H1 (cell line): Measurements from ENCODE around the gene TMEM245. TPM values are rescaled to one million over a fixed set of nuclear protein-coding genes. Genes with fewer than 3 reads are reported as not detected.

Experiments
- CEBPB ChIP-seq: IDR thresholded peaks from 2 replicates; pipeline ENCODE4 v1.6.1; 2012; ENCODE audit warnings: low read depth, low read length
- FOSL1 ChIP-seq: IDR thresholded peaks from 2 replicates; pipeline ENCODE4 v1.6.1; 2011; ENCODE audit warnings: mild to moderate bottlenecking, low read depth, low read length, moderate library complexity; ENCODE audit not compliant: insufficient read depth
- HDAC6 ChIP-seq: IDR thresholded peaks from one replicate; pipeline ENCODE4 v1.7.1; 2012; ENCODE audit warnings: low read depth, mild to moderate bottlenecking, inconsistent platforms, low read length, moderate library complexity
- NANOG ChIP-seq: IDR thresholded peaks from 2 replicates; pipeline ENCODE4 v1.6.1; 2011; ENCODE audit warnings: low read length, low read depth, mild to moderate bottlenecking, inconsistent platforms; ENCODE audit not compliant: insufficient read depth, poor library complexity, severe bottlenecking
- RBBP5 ChIP-seq: IDR thresholded peaks from 2 replicates; pipeline ENCODE4 v1.7.1; 2012; ENCODE audit warnings: low read depth, mild to moderate bottlenecking, inconsistent platforms, low read length, moderate library complexity, borderline replicate concordance
- SIX5 ChIP-seq: IDR thresholded peaks from 2 replicates; pipeline ENCODE4 v1.6.1; 2011; ENCODE audit warnings: mild to moderate bottlenecking, low read depth, low read length
- SUZ12 ChIP-seq: fragments of 200-600 bp; sonication (generic); IDR thresholded peaks from 2 replicates; pipeline ENCODE4 v1.6.1; 2012; ENCODE audit warnings: mild to moderate bottlenecking, inconsistent platforms, low read length, moderate library complexity, mixed read lengths
- polyA plus RNA-seq, 7 experiments: library from polyadenylated mRNA; depleted of rRNA in 3 of 7; stranded (reverse) in 5 of 7; unstranded in 2 of 7; fragments of >200 nt in 5 of 7; fragments of 200-250 nt in 2 of 7; gene quantifications; 1 replicate in 5 of 7; 2 replicates in 1 of 7; 4 replicates in 1 of 7; pipeline versions ENCODE4 v1.2.1 to v1.2.3, GENCODE V29; 2011 to 2013; ENCODE audit warnings: missing spikeins in 2 of 7, mixed read lengths in 2 of 7
- total RNA-seq: library from RNA; stranded (reverse); fragmentation: NEBNext Ultra II Directional; extraction: Animal tissue kit (Norgen Biotek cat#: 25700); gene quantifications from 2 replicates; pipeline ENCODE4 v1.2.1, GENCODE V29; 2021
- TF ChIP-seq, protein P1 (sequence below): fragments of 300-600 bp; sonication (generic); IDR thresholded peaks from 2 replicates; pipeline ENCODE4 v1.7.1; 2012; ENCODE audit warnings: low read length, moderate library complexity, mild to moderate bottlenecking, inconsistent platforms; ENCODE audit not compliant: insufficient replicate concordance

TMEM245 gene
- total and polyA plus RNA-seq, 2 of the 8 experiments (the other 6 are each of a cell fraction or from before 2014, with no cell fraction given): 44.3 to 45.8 TPM

DNA sequence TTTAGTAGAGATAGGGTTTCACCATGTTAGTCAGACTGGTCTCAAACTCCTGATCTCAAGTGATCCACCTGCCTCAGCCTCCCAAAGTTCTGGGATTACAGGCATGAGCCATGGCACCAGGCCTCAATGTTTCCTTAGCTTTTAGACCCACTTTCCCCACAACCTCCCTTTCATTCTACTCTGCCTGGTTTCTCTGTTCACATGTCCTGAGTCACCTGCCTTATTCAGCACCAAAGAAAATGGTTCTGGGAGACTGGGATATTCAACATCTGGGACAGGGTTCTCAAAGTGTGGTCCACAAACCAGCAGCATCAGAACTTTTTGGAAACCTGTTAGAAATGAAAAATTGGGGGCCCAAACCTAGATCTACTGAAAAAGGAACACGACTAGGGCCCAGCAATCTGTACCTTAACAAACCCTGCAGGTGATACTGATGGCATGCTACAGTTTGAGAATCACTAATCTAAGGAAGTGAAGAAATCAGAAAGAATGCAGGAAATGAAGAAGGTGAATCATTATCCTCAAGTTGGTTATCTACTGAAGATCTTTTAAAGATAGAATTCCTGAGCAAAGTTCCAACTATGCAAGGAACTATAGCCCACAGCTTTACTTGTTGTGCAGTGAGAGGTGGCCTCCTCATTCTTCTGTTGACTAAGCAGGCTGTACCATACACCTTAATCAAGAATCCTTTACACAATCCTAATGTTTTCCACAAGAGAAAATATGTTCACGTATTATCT lies 54.6 kb downstream of the TMEM245 start (continued):
- TF ChIP-seq, protein P1, sequence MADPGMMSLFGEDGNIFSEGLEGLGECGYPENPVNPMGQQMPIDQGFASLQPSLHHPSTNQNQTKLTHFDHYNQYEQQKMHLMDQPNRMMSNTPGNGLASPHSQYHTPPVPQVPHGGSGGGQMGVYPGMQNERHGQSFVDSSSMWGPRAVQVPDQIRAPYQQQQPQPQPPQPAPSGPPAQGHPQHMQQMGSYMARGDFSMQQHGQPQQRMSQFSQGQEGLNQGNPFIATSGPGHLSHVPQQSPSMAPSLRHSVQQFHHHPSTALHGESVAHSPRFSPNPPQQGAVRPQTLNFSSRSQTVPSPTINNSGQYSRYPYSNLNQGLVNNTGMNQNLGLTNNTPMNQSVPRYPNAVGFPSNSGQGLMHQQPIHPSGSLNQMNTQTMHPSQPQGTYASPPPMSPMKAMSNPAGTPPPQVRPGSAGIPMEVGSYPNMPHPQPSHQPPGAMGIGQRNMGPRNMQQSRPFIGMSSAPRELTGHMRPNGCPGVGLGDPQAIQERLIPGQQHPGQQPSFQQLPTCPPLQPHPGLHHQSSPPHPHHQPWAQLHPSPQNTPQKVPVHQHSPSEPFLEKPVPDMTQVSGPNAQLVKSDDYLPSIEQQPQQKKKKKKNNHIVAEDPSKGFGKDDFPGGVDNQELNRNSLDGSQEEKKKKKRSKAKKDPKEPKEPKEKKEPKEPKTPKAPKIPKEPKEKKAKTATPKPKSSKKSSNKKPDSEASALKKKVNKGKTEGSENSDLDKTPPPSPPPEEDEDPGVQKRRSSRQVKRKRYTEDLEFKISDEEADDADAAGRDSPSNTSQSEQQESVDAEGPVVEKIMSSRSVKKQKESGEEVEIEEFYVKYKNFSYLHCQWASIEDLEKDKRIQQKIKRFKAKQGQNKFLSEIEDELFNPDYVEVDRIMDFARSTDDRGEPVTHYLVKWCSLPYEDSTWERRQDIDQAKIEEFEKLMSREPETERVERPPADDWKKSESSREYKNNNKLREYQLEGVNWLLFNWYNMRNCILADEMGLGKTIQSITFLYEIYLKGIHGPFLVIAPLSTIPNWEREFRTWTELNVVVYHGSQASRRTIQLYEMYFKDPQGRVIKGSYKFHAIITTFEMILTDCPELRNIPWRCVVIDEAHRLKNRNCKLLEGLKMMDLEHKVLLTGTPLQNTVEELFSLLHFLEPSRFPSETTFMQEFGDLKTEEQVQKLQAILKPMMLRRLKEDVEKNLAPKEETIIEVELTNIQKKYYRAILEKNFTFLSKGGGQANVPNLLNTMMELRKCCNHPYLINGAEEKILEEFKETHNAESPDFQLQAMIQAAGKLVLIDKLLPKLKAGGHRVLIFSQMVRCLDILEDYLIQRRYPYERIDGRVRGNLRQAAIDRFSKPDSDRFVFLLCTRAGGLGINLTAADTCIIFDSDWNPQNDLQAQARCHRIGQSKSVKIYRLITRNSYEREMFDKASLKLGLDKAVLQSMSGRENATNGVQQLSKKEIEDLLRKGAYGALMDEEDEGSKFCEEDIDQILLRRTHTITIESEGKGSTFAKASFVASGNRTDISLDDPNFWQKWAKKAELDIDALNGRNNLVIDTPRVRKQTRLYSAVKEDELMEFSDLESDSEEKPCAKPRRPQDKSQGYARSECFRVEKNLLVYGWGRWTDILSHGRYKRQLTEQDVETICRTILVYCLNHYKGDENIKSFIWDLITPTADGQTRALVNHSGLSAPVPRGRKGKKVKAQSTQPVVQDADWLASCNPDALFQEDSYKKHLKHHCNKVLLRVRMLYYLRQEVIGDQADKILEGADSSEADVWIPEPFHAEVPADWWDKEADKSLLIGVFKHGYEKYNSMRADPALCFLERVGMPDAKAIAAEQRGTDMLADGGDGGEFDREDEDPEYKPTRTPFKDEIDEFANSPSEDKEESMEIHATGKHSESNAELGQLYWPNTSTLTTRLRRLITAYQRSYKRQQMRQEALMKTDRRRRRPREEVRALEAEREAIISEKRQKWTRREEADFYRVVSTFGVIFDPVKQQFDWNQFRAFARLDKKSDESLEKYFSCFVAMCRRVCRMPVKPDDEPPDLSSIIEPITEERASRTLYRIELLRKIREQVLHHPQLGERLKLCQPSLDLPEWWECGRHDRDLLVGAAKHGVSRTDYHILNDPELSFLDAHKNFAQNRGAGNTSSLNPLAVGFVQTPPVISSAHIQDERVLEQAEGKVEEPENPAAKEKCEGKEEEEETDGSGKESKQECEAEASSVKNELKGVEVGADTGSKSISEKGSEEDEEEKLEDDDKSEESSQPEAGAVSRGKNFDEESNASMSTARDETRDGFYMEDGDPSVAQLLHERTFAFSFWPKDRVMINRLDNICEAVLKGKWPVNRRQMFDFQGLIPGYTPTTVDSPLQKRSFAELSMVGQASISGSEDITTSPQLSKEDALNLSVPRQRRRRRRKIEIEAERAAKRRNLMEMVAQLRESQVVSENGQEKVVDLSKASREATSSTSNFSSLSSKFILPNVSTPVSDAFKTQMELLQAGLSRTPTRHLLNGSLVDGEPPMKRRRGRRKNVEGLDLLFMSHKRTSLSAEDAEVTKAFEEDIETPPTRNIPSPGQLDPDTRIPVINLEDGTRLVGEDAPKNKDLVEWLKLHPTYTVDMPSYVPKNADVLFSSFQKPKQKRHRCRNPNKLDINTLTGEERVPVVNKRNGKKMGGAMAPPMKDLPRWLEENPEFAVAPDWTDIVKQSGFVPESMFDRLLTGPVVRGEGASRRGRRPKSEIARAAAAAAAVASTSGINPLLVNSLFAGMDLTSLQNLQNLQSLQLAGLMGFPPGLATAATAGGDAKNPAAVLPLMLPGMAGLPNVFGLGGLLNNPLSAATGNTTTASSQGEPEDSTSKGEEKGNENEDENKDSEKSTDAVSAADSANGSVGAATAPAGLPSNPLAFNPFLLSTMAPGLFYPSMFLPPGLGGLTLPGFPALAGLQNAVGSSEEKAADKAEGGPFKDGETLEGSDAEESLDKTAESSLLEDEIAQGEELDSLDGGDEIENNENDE: no peak
- TF ChIP-seq NANOG: no peak
- TF ChIP-seq CEBPB: no peak
- TF ChIP-seq SUZ12: no peak
- TF ChIP-seq SIX5: no peak
- no peak for TF ChIP-seq RBBP5
- no peak for TF ChIP-seq HDAC6
- no peak for TF ChIP-seq FOSL1
- TF ChIP-seq, all 59 proteins: peak for 0
